PFSK-1 (cell line): ENCODE results near the gene BAHCC1.

ENCODE experiments used
- SIN3A ChIP-seq: IDR thresholded peaks from 2 replicates; pipeline ENCODE4 v1.6.1; 2012; ENCODE audit warnings: mild to moderate bottlenecking, low read length, moderate library complexity, borderline replicate concordance; ENCODE audit not compliant: insufficient read depth
- TAF1 ChIP-seq: IDR thresholded peaks from 2 replicates; pipeline ENCODE4 v1.6.1; 2012; ENCODE audit warnings: low read length, control low read depth, borderline replicate concordance; ENCODE audit not compliant: insufficient read depth
- TF ChIP-seq, protein P1 (sequence below), 2 experiments: IDR thresholded peaks; 2 replicates each; pipeline versions ENCODE4 v1.6.1 to v1.8.0; 2011 to 2012; ENCODE audit warnings: low read depth in 2 of 2, low read length in 2 of 2, control low read depth in 1 of 2, inconsistent platforms in 1 of 2, mild to moderate bottlenecking in 1 of 2, moderate library complexity in 1 of 2; ENCODE audit not compliant: insufficient read depth in 1 of 2

DNA sequence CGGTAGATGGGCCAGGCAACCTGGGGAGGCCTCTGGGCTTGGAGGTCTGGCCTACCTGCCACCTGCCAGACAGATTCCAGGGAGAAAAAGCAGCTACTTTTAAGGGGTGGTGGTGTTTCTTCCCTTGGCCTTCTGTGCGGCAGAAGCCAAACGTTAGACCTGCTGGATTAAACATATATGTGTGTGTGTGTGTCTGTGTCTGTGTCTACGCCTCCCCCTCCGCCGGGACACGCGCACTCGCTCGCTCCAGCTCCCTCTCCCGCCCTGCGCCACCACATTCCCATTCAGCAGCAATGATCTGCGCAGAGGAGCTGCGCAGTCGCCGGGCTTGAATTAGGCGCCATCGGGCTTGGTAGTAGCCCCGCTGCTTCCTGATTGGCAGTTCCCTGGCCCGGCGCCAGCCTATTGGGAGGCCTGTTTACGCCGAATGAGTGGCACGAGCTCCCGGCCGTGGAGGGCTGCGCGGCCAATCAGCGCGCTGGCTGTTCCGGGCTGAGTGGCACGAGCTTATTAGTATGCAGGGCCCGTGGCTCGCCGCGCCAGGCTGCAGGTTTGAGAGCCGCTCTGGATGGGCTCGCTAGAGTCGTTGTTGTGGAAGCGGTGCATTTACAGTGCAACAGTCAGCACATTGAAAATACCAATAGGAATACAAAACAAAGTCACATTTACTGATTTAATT, at the start of gene BAHCC1:
- TF ChIP-seq SIN3A (peak; percentile 97), TAF1 (peak; percentile 96)
- TF ChIP-seq, protein P1, sequence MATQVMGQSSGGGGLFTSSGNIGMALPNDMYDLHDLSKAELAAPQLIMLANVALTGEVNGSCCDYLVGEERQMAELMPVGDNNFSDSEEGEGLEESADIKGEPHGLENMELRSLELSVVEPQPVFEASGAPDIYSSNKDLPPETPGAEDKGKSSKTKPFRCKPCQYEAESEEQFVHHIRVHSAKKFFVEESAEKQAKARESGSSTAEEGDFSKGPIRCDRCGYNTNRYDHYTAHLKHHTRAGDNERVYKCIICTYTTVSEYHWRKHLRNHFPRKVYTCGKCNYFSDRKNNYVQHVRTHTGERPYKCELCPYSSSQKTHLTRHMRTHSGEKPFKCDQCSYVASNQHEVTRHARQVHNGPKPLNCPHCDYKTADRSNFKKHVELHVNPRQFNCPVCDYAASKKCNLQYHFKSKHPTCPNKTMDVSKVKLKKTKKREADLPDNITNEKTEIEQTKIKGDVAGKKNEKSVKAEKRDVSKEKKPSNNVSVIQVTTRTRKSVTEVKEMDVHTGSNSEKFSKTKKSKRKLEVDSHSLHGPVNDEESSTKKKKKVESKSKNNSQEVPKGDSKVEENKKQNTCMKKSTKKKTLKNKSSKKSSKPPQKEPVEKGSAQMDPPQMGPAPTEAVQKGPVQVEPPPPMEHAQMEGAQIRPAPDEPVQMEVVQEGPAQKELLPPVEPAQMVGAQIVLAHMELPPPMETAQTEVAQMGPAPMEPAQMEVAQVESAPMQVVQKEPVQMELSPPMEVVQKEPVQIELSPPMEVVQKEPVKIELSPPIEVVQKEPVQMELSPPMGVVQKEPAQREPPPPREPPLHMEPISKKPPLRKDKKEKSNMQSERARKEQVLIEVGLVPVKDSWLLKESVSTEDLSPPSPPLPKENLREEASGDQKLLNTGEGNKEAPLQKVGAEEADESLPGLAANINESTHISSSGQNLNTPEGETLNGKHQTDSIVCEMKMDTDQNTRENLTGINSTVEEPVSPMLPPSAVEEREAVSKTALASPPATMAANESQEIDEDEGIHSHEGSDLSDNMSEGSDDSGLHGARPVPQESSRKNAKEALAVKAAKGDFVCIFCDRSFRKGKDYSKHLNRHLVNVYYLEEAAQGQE (IDR thresholded peaks at IDR 0.05; ENCODE audit: insufficient read depth in 1 of 2, low read depth in 2 of 2, low read length in 2 of 2) = peak; percentile 41 to 68; a peak in 2 of 4 replicates
